Measurements from ENCODE around the gene EPM2A.

The EPM2A gene

GRCh38 chr6:145600299-145600698, 135.0 kb downstream of the EPM2A start:
- DNase-seq: no peak

- DNase-seq: no peak
Measured at GRCh38 chr6:145588981-145589380, 146.3 kb downstream of the EPM2A start.

GRCh38 chr6:145587334-145587733, 148.0 kb downstream of the EPM2A start:
- DNase-seq: no peak

GRCh38 chr6:145583753-145584152, 151.6 kb downstream of the EPM2A start:
- no peak for DNase-seq
